ENCODE measurements around the gene TEC.

Gene TEC

GRCh38 chr4:48247878-48248558, 21.6 kb downstream of the TEC start:
- no peak for TF ChIP-seq CTCF (IDR thresholded peaks at IDR 0.05; ENCODE audit: extremely low read depth, missing control alignments)
- no peak for DNase-seq (ENCODE audit: low spot score)

DNA sequence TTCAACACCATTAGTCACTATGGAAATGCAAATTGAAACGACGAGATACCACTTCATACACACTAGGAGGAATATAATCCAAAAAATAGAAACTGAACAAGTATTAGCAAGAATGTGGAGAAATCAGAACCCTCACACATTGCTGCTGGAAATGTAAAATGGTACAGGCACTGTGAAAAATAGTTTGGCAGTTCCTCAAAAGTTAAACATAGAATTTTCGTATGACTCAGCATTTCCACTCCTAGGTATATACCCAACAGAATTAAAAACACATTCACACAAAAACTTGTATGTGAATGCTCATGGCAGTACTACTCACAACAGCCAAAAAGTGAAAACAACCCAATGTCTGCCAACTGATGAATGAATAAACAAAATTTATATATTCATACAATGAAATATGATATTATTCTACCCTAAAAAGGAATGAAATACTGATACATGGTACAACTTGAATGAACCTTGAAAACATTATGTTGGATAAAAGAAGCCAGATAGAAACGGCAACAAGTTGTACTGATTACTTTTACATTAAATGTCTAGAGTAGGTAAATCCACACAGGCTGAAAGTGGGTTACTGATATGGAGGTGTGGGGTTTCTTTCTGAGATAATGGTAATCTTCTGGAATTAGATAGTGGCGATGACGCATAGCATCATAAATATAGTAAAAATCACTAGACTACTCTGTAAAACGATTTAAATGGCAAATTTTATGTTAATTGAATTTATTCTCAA, 22.3 kb downstream of the TEC start:
- no peak for TF ChIP-seq CTCF (IDR thresholded peaks at IDR 0.05; ENCODE audit: extremely low read depth, missing control alignments)
- DNase-seq (ENCODE audit: low spot score), result no peak

- TF ChIP-seq CTCF (IDR thresholded peaks at IDR 0.05; ENCODE audit: extremely low read depth, missing control alignments), result no peak
These were observed 25.0 kb downstream of the TEC start for GRCh38 chr4:48244665-48245064.

GRCh38 chr4:48243887-48244286, 25.8 kb downstream of the TEC start:
- TF ChIP-seq CTCF (IDR thresholded peaks at IDR 0.05; ENCODE audit: extremely low read depth, missing control alignments), result no peak
- no peak for DNase-seq (ENCODE audit: low spot score)

More at GRCh38 chr4:48244665-48245064, 25.0 kb downstream of the TEC start:
- no peak for DNase-seq (ENCODE audit: low spot score)

- TF ChIP-seq CTCF (IDR thresholded peaks at IDR 0.05; ENCODE audit: extremely low read depth, missing control alignments), result no peak
- DNase-seq (ENCODE audit: low spot score), result no peak
These were observed 26.2 kb downstream of the TEC start for GRCh38 chr4:48243429-48243828.

- no peak for DNase-seq (ENCODE audit: low spot score)
- no peak for TF ChIP-seq CTCF (IDR thresholded peaks at IDR 0.05; ENCODE audit: extremely low read depth, missing control alignments)
These were observed 27.0 kb downstream of the TEC start for GRCh38 chr4:48242511-48243195.

GRCh38 chr4:48241731-48242130, 27.9 kb downstream of the TEC start:
- no peak for DNase-seq (ENCODE audit: low spot score)
- TF ChIP-seq CTCF (IDR thresholded peaks at IDR 0.05; ENCODE audit: extremely low read depth, missing control alignments), result no peak

Measured in GM20000 (cell line).